Esophagus squamous epithelium (tissue), 5 donors: ENCODE data around the gene SPECC1. TPM values are rescaled to one million over a fixed set of nuclear protein-coding genes. Genes with fewer than 3 reads are reported as not detected.
A peak's percentile ranks its signal among the peaks of the same experiment; 100 is the strongest.

Experiments
- DNase-seq: peaks from one replicate; lab custom pipeline; 2025; lab: John Stamatoyannopoulos, UW
- H3K27ac ChIP-seq, 4 donors: fragments of 200-600 bp; sonication (generic); one replicate each; pipeline ENCODE4 v1.5.1; 2016 to 2019; ENCODE audit warnings: mild to moderate bottlenecking in 1 of 4
- H3K27me3 ChIP-seq, 4 donors: fragments of 200-600 bp; sonication (generic); 1 replicate in 3 of 4; 2 replicates in 1 of 4; pipeline versions ENCODE4 v1.5.1 to v1.6.0; 2017 to 2021; ENCODE audit warnings: antibody characterized with exemption in 1 of 4
- H3K36me3 ChIP-seq, 3 donors: fragments of 200-600 bp; sonication (generic); one replicate each; pipeline ENCODE4 v1.5.1; 2016 to 2019
- H3K4me1 ChIP-seq, 3 donors: fragments of 200-600 bp; sonication (generic); one replicate each; pipeline ENCODE4 v1.5.1; 2017 to 2019
- H3K4me3 ChIP-seq, 4 donors: fragments of 200-600 bp; sonication (generic); 1 replicate in 3 of 4; 2 replicates in 1 of 4; pipeline ENCODE4 v1.5.1; 2016 to 2019; ENCODE audit warnings: mild to moderate bottlenecking in 2 of 4, moderate library complexity in 1 of 4
- H3K9me3 ChIP-seq, 3 donors: fragments of 200-600 bp; sonication (generic); one replicate each; pipeline ENCODE4 v1.5.1; 2016 to 2019
- CTCF ChIP-seq, 6 experiments: fragments of 450-650 bp in 4 of 6; fragments of 200-600 bp in 2 of 6; sonication (generic) in 2 of 6; IDR thresholded peaks; one replicate each; pipeline ENCODE4 v1.5.1; 2016 to 2019; ENCODE audit warnings: antibody characterized with exemption in 6 of 6, mild to moderate bottlenecking in 4 of 6, moderate library complexity in 4 of 6
- POLR2A ChIP-seq, 4 donors: fragments of 450-650 bp; IDR thresholded peaks; one replicate each; pipeline ENCODE4 v1.6.1; 2017; ENCODE audit warnings: antibody characterized with exemption in 4 of 4, mild to moderate bottlenecking in 4 of 4, moderate library complexity in 3 of 4
- WGBS, 2 donors: methylation state at CpG; one replicate each; pipeline ENCODE4 v1.1.5; 2018; 5-methylcytosine and 5-hydroxymethylcytosine counted together
- intact Hi-C: fragments of 100-400 bp; cut with DNase I; formaldehyde crosslinking; loops from one replicate; pipeline ENCODE4 v1.15.0; 2022
- total RNA-seq, 4 donors: library from RNA; depleted of rRNA; stranded (reverse); fragments of >200 nt; gene quantifications; one replicate each; pipeline ENCODE4 v1.1.0, GENCODE V29; 2016
- donor health status: DM: yes; HTN: yes; CAD: no.

SPECC1 gene
- total RNA-seq, 4 donors from 2014 or later: 13.8 to 29.6 (median 19.0) TPM

- no peak for DNase-seq
- intact Hi-C loops: no loop called here
- H3K4me3 ChIP-seq: no peak overlapping the region
- H3K27me3 ChIP-seq: no peaks in the 10 kb centered on the region
- WGBS, 2 donors: 43 to 56% methylated on average over 4 to 5 of the region's 6 CpGs
- no peaks in the 10 kb centered on the region for H3K4me1 ChIP-seq
- H3K36me3 ChIP-seq: no peaks in the 10 kb centered on the region
- TF ChIP-seq POLR2A (IDR thresholded peaks at IDR 0.05): no peak
- no peak for TF ChIP-seq CTCF (IDR thresholded peaks at IDR 0.05)
- no peaks in the 10 kb centered on the region for H3K9me3 ChIP-seq
- no peak overlapping the region for H3K27ac ChIP-seq
Measured at GRCh38 chr17:20291853-20292252, 282.7 kb downstream of the SPECC1 start.

- no peak overlapping the region for H3K4me3 ChIP-seq
- no peaks in the 10 kb centered on the region for H3K9me3 ChIP-seq
- no peak for DNase-seq
- H3K4me1 ChIP-seq: no peaks in the 10 kb centered on the region
- TF ChIP-seq POLR2A (IDR thresholded peaks at IDR 0.05) (no peak), CTCF (IDR thresholded peaks at IDR 0.05) (no peak)
- intact Hi-C loops: no loop called here
- H3K27me3 ChIP-seq: no peaks in the 10 kb centered on the region
- no peaks in the 10 kb centered on the region for H3K36me3 ChIP-seq
- H3K27ac ChIP-seq: no peak overlapping the region
- WGBS, 2 donors: 80 to 94% methylated on average over 1 to 2 of the region's 2 CpGs
Measured at GRCh38 chr17:20293501-20293900, 284.3 kb downstream of the SPECC1 start.

- intact Hi-C loops: no loop called here
- H3K36me3 ChIP-seq: no peaks in the 10 kb centered on the region
- H3K4me3 ChIP-seq: no peak overlapping the region
- H3K27ac ChIP-seq: no peak overlapping the region
- H3K9me3 ChIP-seq: no peaks in the 10 kb centered on the region
- WGBS, 2 donors: 92 to 95% methylated on average over 4 to 5 of the region's 6 CpGs
- H3K27me3 ChIP-seq: no peaks in the 10 kb centered on the region
- no peak for DNase-seq
- H3K4me1 ChIP-seq: no peaks in the 10 kb centered on the region
- TF ChIP-seq CTCF (IDR thresholded peaks at IDR 0.05): no peak
Measured at GRCh38 chr17:20294120-20294519, 285.0 kb downstream of the SPECC1 start.

GRCh38 chr17:20299013-20299412, 289.9 kb downstream of the SPECC1 start:
- H3K27me3 ChIP-seq: no peaks in the 10 kb centered on the region
- H3K4me1 ChIP-seq: no peaks in the 10 kb centered on the region
- H3K9me3 ChIP-seq: no peaks in the 10 kb centered on the region
- TF ChIP-seq CTCF (IDR thresholded peaks at IDR 0.05): no peak
- intact Hi-C loops: no loop called here
- H3K27ac ChIP-seq: no peak overlapping the region
- DNase-seq: no peak
- WGBS, 2 donors: 87 to 91% methylated on average over 3 of the region's 3 CpGs
- no peak overlapping the region for H3K4me3 ChIP-seq
- no peaks in the 10 kb centered on the region for H3K36me3 ChIP-seq

- peak overlapping the region in 2 of 4 donors; percentile 3 to 10 for H3K27ac ChIP-seq
- H3K9me3 ChIP-seq: no peaks in the 10 kb centered on the region
- 95 to 100% methylated on average over 1 to 4 of the region's 9 CpGs for WGBS, 2 donors
- no peaks in the 10 kb centered on the region for H3K36me3 ChIP-seq
- H3K4me3 ChIP-seq: no peak overlapping the region
- DNase-seq: no peak
- H3K4me1 ChIP-seq: no peaks in the 10 kb centered on the region
- intact Hi-C loops: no loop called here
- TF ChIP-seq POLR2A (IDR thresholded peaks at IDR 0.05) (no peak), CTCF (IDR thresholded peaks at IDR 0.05) (no peak)
- no peaks in the 10 kb centered on the region for H3K27me3 ChIP-seq
Measured at GRCh38 chr17:20300436-20300934, 291.3 kb downstream of the SPECC1 start.
